GDM1 (cell line): ENCODE measurements around the gene KCNIP1.

Experiments used
- DNase-seq: peaks from one replicate; lab custom pipeline; 2025; lab: John Stamatoyannopoulos, UW

KCNIP1 gene

DNA sequence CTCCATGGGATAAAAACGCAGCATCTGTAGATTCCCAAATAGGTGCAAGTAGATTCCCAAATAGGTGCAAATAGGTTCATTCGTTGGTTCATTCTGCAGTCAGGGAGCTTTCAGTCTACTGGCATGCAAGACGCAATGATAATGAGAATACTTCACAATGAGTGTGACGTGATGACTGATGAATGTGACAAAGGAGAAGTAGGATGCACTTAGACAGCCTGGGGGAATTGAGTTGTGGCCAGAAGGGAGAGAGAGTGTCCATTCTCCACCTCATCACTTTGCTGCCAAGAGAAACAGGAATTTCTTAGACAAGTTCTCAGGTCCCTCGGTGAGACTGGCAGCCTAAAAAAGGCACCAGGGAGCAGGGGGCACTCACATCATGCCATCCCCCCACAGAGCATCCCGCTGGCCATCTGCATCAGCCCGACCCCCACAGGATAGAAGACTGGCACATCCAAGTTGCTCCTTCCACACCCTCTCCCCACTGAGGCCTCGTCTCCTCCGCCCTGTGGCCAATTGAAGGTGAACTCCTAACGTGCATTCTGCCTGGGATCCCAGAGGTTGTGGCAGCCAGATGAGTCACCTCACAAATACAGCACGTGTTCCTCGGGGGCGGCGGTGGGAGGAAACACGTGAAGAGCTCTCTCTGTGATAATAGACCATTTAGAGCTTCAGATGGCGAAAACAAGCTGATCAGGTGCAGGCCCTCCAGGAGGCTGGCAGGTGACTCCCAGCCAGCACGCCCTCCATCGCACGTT lies 19.9 kb upstream of the KCNIP1 start:
- DNase-seq, result no peak

DNA sequence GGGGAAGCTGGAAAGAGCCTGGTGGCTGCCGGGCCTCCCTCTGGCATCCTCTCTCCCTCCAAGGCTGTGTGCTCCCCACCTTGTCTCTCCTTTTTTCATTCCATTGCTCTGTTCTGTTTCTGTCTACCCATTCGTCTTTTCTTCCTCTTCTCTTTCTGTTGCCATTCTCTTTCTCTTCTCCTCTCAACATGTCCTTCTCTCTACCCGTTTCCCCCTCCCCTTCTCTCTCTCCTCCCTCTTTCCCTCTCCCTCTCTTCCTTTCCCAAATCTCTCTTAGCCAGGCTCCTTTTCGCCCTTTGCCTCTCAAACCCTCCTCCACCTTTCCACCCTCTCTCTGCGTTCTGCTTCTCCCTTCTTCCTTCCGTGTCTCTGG lies 19.4 kb upstream of the KCNIP1 start:
- no peak for DNase-seq

DNA sequence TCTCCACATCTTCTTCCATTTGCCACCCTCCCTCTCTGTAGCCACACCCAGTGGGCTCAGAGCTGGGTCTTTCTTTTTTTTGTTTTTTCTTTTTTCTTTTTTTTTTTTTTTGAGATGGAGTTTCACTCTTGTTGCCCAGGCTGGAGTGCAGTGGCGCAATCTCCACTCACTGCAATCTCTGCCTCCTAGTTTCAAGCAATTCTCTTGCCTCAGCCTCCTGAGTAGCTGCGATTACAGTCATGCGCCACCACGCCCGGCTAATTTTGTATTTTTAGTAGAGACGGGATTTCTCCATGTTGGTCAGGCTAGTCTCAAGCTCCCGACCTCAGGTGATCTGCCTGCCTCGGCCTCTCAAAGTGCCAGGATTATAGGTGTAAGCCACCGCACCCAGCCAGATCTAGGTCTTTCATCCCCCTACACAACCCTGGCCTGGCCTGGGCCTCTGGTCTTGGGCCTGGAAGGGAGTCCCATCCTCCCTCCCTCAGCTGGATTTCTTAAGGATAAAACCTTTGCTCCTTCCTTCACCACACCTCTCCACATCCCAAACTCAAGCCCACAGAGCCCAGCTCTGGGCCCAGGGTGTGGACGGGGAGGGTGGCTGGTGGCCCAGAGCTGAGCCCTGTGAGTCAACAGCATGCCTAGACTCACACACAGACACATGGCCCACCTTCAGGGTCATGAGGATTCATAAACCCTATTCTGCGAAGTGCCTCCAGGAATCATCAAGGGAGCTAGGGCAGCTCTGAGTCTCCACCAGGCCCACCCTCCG lies 18.8 kb upstream of the KCNIP1 start:
- no peak for DNase-seq

DNA sequence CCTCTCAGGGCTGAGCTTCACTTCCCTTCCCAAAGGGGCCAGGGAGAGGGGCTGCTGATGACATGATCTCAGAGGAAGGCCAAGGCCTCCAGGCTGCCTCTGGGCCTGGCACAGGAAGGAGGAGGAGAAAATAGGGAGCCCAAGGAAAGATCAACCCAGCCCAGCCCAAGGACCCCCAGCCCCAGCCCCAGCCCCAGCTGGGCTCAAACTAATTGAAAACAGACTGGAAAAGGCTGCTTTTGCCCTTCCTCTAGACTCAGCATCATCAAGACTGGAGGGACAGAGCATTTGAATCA lies 18.3 kb upstream of the KCNIP1 start:
- DNase-seq, result no peak

- DNase-seq, result no peak
Observed at GRCh38 chr5:170486371-170486770, 17.4 kb upstream of the KCNIP1 start.

DNA sequence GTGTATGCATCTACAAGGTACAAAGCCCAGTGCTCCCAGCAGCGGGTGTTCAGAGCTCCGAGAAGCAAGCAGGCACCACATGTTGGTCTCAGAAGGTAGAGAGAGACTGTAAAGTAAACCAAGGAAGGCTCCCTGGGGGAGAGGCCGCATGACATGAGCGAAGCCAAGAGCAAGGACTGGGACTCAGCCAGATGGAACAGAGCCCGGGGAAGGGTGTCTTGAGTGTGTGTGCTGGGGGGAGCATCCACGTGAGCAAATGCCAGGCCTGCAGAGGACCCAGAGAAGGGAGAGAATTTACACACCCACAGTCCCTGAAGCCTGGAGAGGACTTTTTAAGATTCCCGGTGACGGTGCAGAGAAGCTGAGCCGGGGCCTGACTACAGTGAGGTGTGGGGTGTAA lies 15.2 kb upstream of the KCNIP1 start:
- no peak for DNase-seq

DNA sequence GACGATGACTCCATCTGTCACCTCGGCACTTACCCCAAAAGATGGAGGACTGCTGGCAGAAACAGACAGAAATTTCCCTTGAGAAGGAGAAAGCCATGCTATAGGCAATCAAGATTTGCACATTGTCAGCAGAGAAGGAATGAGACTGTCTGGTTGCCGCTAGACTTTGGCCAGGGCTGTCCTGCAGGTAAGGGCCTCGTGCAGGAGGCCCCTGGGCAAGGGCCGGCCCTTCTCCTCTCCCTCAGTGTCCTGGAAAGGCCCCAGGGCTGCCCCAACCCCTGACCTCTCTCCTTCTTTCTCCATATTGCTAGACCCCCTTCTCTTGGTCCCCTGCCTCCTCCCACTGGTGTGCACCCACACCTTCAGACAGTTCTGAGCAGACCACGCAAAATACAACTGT lies 14.6 kb upstream of the KCNIP1 start:
- no peak for DNase-seq

- no peak for DNase-seq
Observed at GRCh38 chr5:170490381-170490780, 13.4 kb upstream of the KCNIP1 start.

GRCh38 chr5:170491479-170491878 lies 12.3 kb upstream of the KCNIP1 start:
- DNase-seq, result peak; percentile 38

DNA sequence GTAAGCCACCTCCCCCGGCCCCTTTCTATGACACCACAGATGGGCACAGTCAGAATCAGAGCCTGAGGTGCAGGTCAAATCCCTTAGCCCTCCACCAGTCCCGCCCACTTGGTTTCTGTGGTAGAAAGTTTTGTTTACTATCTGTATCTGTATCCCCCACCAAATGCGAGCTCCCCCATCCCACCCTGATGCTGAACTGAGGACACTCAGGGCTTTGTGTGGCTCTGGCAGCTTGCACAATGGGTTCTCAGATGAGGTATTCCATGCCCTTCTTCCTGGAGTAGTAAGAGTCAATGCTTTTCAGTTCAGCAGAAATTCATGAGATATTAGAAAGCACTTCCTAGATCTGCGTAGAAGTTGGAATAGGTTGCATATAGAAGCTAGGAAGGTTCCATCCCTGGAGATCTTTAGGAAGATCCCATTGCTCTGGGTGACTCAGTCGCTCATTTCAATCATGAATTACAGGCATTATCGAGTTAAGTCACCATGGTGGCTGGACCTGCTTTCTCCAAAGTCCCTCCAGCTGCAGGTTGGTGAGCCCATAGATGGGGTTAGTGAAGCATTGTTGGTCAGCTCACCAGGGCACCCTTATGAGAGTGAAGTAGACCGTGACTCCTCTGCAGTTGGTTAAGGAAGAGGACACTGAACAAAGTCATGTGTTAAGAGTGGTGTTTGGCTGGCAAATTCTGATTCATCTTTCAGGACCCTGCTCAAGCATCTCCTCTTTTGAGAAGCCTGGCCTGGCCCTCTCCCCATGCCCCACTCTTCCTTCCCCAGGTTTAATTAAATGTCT lies 10.6 kb upstream of the KCNIP1 start:
- no peak for DNase-seq

DNA sequence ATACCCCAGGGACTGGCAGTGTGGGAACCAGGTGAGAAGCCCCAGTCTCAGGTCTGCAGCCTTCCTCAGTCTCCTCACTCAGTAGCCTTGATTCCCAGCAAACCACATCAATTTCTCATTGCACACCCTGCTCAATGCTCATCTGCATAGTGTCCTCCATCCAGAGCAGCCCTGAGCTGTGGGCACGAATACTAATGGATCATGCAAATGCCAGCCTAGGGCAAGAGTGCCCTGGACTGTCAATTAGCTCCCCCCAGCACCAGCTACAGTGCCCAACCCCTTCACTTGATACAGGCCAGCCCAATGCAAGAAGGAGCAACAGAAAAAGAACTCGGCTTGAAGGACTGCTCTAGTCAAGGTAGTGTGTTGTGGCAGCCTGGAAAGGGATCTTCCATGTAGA lies 9.8 kb upstream of the KCNIP1 start:
- no peak for DNase-seq

DNA sequence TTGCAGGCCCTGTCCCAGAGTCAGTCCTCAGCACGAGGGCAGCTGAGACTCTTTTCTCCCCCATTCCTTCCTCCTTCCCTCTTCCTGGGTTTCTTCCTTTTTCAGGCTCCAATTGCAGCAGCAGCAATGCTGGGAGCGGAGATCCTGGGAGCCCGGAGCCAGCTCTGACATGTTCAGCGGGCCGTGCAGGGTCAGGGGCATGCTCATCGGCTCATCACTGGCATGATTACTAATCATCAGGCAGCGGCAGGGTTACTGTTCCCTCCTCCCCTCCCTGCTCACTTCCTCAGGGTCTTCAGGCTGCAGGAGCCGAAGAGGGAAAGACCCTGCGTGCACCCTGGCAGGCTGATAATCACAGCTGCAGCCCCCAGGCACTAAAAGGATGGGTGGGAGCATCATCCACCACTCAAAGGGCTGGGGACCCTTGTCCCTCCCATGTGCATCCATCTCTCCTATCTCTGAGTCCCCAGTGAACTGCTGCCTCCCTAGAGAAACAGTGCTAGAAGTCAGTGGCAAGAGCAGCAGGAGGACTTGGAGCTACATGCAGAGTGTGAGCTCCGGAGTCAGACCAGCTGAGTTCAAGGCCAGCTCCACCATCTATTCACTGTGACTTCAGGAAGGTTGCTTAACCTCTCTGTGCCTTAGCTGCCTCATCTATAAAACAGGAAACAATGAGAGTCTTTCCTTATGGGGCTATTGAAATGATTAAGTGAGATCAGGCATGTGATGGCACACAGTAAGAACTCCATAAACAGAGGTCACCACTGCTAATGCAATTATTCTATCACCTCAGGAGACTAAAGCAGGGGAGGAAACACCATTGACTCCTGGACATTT lies 7.8 kb upstream of the KCNIP1 start:
- DNase-seq, result no peak

- no peak for DNase-seq
Observed at GRCh38 chr5:170496662-170497028, 7.2 kb upstream of the KCNIP1 start.

DNA sequence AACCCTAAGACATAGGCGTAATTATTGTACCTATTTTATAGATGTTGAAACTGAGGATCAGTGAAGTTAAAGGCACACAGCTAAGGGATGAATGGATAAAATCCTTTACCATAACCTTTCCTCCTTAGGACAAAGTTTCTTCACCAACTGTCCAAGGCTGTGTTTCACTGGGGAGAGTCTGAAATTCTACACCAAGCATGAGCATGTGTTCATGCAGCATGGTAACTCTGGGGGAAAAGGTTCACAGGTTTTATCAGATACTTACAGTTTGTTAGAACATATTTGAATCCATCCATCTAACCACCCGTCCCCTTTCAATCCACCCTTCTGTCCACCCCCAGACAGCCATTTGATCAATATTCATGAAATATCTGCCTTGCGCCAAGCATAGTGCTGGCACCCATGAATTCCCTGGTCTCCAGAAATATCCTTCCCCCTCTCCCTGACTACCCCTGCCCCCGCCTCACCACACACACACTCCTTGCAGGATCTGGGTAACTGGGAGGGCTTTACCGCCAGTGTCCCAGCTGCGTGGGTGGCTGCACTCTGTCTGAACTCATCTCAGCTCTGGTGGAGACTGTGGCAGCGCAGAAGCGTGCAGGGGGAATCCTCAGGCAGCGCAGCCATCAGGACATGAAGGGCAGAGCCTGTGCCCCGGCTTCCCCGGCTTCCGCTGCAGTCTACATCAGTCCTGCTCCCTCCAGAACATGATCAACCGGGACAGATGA lies 6.3 kb upstream of the KCNIP1 start:
- no peak for DNase-seq

DNA sequence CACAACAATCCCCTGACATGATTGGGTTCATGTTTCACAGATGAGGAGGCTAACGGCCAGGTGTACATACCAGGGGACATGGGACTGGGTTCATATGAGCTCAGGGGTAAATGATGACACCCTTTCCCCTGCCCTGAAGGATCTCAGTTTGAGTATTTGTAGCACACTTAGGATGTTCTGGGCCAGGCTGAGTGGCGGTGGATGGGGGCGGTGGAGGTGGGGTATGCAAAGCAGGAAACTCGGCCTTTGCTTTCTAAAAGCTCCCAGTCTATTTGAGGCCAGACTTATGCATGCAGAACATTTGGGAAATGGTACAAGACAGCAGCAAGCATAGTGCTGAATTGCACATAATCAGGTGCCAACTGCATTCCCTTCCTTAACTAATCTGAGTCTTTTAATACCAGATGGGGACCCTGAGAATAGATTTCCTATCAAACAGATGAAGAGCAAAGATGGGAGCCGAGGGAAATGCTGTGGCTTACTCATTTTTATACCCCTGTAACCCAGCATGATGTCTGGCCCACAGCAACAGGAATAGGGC lies 4.9 kb upstream of the KCNIP1 start:
- DNase-seq, result no peak

GRCh38 chr5:170499621-170500020 lies 4.2 kb upstream of the KCNIP1 start:
- DNase-seq, result no peak

DNA sequence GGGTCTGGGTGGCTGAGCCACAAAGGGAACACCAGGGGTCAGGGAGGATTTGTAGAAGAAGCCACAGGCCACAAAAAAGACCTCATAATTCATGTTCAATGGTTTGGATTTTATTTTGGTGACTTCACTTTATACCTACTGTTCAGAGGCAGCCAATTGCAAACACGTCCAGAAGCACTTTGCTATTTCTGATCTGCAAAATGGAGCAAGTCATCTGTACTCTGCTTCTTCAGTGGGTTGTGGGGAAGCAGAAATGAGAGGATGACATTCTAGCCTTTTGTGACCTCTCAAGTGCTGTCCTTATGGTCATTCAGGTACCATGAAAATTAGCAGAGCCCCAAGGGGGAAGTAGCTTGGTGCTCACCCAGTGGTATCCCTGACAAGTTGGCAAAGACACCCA lies 2.5 kb upstream of the KCNIP1 start:
- no peak for DNase-seq

GRCh38 chr5:170501931-170502330 lies 1.9 kb upstream of the KCNIP1 start:
- no peak for DNase-seq

DNA sequence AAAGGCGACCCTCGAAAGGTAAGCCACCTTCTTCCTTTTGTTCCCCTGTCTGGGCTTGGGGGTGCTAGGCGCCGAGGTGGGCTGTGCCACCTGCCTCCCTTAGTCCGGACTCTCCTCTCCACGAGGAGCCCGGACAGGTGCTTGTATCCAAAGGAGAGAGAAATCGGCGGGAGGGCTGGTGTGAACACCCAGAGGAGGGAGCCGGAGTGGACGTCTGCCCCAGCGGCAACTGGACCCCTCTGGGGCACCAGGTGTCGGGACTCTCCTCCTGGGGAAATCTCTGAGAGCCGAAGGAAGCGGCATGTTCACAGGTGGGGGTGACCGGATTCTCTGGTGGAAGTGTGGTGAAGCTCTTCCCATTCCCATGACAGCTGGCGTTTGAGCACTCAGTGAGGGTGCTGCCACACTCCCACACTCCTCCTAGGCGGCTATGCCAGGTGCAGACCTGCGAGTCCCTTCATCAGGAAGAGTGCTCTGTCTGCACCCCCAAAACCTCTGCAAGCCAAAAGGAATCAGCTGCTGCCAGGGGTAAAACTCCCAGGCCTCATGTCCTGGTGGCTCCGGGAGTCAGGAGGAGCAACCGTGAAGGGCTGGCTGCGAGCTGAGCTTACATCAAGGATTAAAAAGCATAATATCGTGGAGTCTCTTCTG lies 921 bp downstream of the KCNIP1 start:
- DNase-seq, result no peak

DNA sequence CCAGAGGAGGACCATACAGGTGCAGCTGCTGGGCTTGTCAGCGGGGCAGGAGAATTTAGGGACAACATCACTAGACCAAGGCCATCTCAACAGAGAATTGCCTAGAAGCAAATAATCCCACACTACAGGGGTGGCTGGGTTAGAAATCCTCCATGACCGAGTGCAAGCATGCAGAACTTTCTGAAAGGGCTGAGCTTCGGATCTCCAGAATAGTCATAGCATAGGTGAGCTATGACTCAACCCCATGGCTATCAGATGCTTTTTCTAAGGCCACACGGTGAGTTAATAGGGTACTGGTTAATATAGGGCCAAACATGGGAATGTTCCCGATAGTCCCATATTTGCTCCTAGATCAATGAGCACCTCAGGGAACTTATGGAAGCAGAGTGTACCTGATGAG lies 4.2 kb downstream of the KCNIP1 start:
- DNase-seq, result no peak
